CD14-positive monocyte (primary cell): ENCODE data around the gene GPX3. TPM values are rescaled to one million over a fixed set of nuclear protein-coding genes. Genes with fewer than 3 reads are reported as not detected.

ENCODE experiments used
- DNase-seq, 3 donors: peaks; one replicate each; pipeline ENCODE4 v3.0.0-alpha.2; 2011 to 2022
- H2AFZ ChIP-seq: 2 replicates; pipeline ENCODE4 v1.6.0; 2012; ENCODE audit warnings: mild to moderate bottlenecking, low read depth, low read length, inconsistent platforms; ENCODE audit not compliant: insufficient read depth, poor library complexity, severe bottlenecking
- H3K27ac ChIP-seq, 2 donors: 1 replicate in 1 of 2; 2 replicates in 1 of 2; pipeline ENCODE4 v1.5.1; 2012 to 2013; ENCODE audit warnings: low read length in 2 of 2, control low read depth in 1 of 2, inconsistent platforms in 1 of 2, low read depth in 1 of 2, mild to moderate bottlenecking in 1 of 2
- H3K27me3 ChIP-seq, 2 donors: one replicate each; pipeline versions ENCODE4 v1.6.0 to v1.6.1; 2011 to 2013; ENCODE audit warnings: low read length in 2 of 2; ENCODE audit not compliant: control insufficient read depth in 2 of 2, insufficient read depth in 2 of 2
- H3K36me3 ChIP-seq, 2 donors: replicated peaks in 1 of 2; 1 replicate in 1 of 2; 2 replicates in 1 of 2; pipeline versions ENCODE4 v1.5.1 to v1.6.1; 2012 to 2013; ENCODE audit warnings: low read length in 2 of 2, control low read depth in 1 of 2, inconsistent platforms in 1 of 2, mild to moderate bottlenecking in 1 of 2; ENCODE audit not compliant: insufficient read depth in 2 of 2, control insufficient read depth in 1 of 2
- H3K4me1 ChIP-seq, 2 donors: 1 replicate in 1 of 2; 2 replicates in 1 of 2; pipeline versions ENCODE4 v1.5.1 to v1.6.1; 2012 to 2013; ENCODE audit warnings: low read length in 2 of 2, control low read depth in 1 of 2, inconsistent platforms in 1 of 2, mild to moderate bottlenecking in 1 of 2, moderate library complexity in 1 of 2; ENCODE audit not compliant: insufficient read depth in 2 of 2, control insufficient read depth in 1 of 2
- H3K4me2 ChIP-seq: replicated peaks from 2 replicates; pipeline ENCODE3; 2012; ENCODE audit warnings: low read length, moderate library complexity, mild to moderate bottlenecking; ENCODE audit not compliant: poor library complexity, severe bottlenecking; ENCODE audit errors: extremely low read depth
- H3K4me3 ChIP-seq, 3 experiments: fragments of 200-600 bp in 1 of 3; sonication (generic) in 1 of 3; replicated peaks in 1 of 3; 1 replicate in 2 of 3; 2 replicates in 1 of 3; pipeline ENCODE4 v1.5.1; 2011 to 2013; ENCODE audit warnings: low read length in 3 of 3, mild to moderate bottlenecking in 3 of 3, control low read depth in 2 of 3, low read depth in 2 of 3, inconsistent platforms in 1 of 3, moderate library complexity in 1 of 3
- H3K79me2 ChIP-seq: 2 replicates; pipeline ENCODE4 v1.6.0; 2012; ENCODE audit warnings: mild to moderate bottlenecking, control low read depth, inconsistent platforms, low read length, moderate library complexity; ENCODE audit not compliant: insufficient read depth
- H3K9ac ChIP-seq: 2 replicates; pipeline ENCODE4 v1.6.0; 2017; ENCODE audit warnings: low read length, mild to moderate bottlenecking; ENCODE audit not compliant: insufficient read depth, poor library complexity, severe bottlenecking
- H3K9me3 ChIP-seq, 2 donors: replicated peaks in 1 of 2; 1 replicate in 1 of 2; 2 replicates in 1 of 2; pipeline versions ENCODE4 v1.5.1 to v1.6.1; 2012 to 2013; ENCODE audit warnings: low read length in 2 of 2, control low read depth in 1 of 2; ENCODE audit not compliant: control insufficient read depth in 1 of 2, insufficient read depth in 1 of 2
- H4K20me1 ChIP-seq: 2 replicates; pipeline ENCODE4 v1.6.0; 2012; ENCODE audit warnings: mild to moderate bottlenecking, low read length, control low read depth, moderate library complexity; ENCODE audit not compliant: insufficient read depth
- H3K27ac Mint-ChIP-seq, 7 donors: one replicate each; pipeline ENCODE4 v1.8.0; 2020; ENCODE audit warnings: mild to moderate bottlenecking in 7 of 7, mixed read lengths in 7 of 7, moderate library complexity in 6 of 7, inconsistent platforms in 2 of 7
- H3K27me3 Mint-ChIP-seq, 3 donors: one replicate each; pipeline ENCODE4 v1.8.0; 2021 to 2022; ENCODE audit warnings: low read depth in 3 of 3, mild to moderate bottlenecking in 3 of 3, mixed read lengths in 3 of 3, moderate library complexity in 3 of 3, inconsistent platforms in 1 of 3
- H3K36me3 Mint-ChIP-seq, 2 donors: one replicate each; pipeline ENCODE4 v1.8.0; 2020; ENCODE audit warnings: mixed read lengths in 2 of 2, inconsistent platforms in 1 of 2, mild to moderate bottlenecking in 1 of 2
- H3K4me1 Mint-ChIP-seq: one replicate; pipeline ENCODE4 v1.8.0; 2020; ENCODE audit warnings: mild to moderate bottlenecking, mixed read lengths
- H3K4me3 Mint-ChIP-seq, 2 donors: one replicate each; pipeline ENCODE4 v1.8.0; 2020; ENCODE audit warnings: mild to moderate bottlenecking in 2 of 2, mixed read lengths in 2 of 2, moderate library complexity in 1 of 2
- H3K9me3 Mint-ChIP-seq, 7 donors: one replicate each; pipeline ENCODE4 v1.8.0; 2020 to 2022; ENCODE audit warnings: mixed read lengths in 7 of 7, mild to moderate bottlenecking in 6 of 7, moderate library complexity in 6 of 7, inconsistent platforms in 2 of 7
- WGBS: methylation state at CpG from one replicate; pipeline ENCODE4 v1.1.5; 2013; ENCODE audit warnings: missing lambda C conversion rate; ENCODE audit not compliant: insufficient coverage; 5-methylcytosine and 5-hydroxymethylcytosine counted together
- intact Hi-C, 2 donors: fragments of 100-400 bp; cut with micrococcal nuclease; formaldehyde crosslinking; loops; one replicate each; pipeline versions ENCODE4 v1.15.0 to v1.15.1; 2023
- polyA plus RNA-seq, 3 donors: library from polyadenylated mRNA; depleted of rRNA in 1 of 3; unstranded in 2 of 3; stranded (reverse) in 1 of 3; fragments of 300-500 nt in 2 of 3; fragments of >200 nt in 1 of 3; fragmentation: Illumina TruSeq in 2 of 3; gene quantifications; 1 replicate in 2 of 3; 2 replicates in 1 of 3; pipeline ENCODE4 v1.2.3, GENCODE V29; 2012 to 2021
- TF ChIP-seq, protein P1 (sequence below): fragments of 200-600 bp; IDR thresholded peaks from one replicate; pipeline ENCODE4 v1.8.0; 2022; ENCODE audit warnings: antibody characterized with exemption, mild to moderate bottlenecking

Gene GPX3
- polyA plus RNA-seq, 3 donors, result 3.5 to 12.7 (median 3.8) TPM

- H3K4me3 Mint-ChIP-seq, result no peak overlapping the region
Measured at GRCh38 chr5:151066920-151067319, 46.5 kb downstream of the GPX3 start.

DNA sequence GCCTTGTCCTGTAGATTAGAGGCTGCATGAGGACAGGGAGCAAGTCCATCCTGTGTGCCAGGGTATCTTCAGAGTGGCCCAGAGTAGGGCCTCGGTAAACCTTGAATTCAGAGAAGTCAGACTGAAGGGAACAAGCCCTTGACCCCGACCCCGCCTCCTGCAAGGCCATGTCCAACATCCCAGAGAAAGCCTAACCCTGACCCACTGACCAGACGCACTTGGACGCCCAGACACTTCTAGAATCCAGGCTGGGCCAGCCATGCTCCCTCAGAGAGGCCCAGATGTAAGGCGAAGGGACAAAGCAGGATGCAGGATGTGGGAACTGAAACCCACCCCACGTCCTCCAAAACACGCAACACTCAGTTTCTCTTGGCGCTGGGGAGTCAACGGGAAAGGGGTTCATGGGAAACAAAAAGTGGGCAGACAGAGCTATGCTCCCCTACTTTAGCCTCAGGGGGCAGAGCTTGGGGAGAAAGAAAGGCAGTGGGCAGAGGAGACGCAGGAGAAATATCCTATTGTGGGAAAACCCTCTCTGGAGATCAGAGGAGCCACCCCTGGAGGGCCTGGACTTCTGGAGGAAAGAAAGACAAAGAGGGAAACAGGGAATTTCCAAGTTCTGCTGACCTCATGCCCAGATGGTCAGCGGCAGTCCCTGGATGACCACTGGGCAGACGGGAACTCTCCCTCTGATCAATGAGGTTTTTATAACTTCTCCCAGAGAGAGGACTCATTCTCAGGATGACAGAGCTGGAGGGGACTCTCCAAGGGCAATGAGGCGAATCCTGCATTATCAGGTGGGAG lies 47.4 kb downstream of the GPX3 start:
- no peak overlapping the region for H3K9ac ChIP-seq
- intact Hi-C loops, result no loop called here
- DNase-seq, result peak in 1 of 3 donors; percentile 71
- Mint-ChIP-seq H3K9me3 (no peaks in the 10 kb centered on the region), H3K4me3 (no peak overlapping the region), H3K4me1 (peaks cover 86% of the 10 kb centered on the region), H3K36me3 (peaks cover 62 to 74% of the 10 kb centered on the region in 2 donors), H3K27ac (peak overlapping the region in 4 of 7 donors; percentile 23 to 70 (median 64)), H3K27me3 (no peaks in the 10 kb centered on the region)
- H3K4me1 ChIP-seq, result peaks cover 61 to 72% of the 10 kb centered on the region in 2 donors
- no peak overlapping the region for H2AFZ ChIP-seq
- no peak overlapping the region for H3K4me3 ChIP-seq
- TF ChIP-seq, protein P1, sequence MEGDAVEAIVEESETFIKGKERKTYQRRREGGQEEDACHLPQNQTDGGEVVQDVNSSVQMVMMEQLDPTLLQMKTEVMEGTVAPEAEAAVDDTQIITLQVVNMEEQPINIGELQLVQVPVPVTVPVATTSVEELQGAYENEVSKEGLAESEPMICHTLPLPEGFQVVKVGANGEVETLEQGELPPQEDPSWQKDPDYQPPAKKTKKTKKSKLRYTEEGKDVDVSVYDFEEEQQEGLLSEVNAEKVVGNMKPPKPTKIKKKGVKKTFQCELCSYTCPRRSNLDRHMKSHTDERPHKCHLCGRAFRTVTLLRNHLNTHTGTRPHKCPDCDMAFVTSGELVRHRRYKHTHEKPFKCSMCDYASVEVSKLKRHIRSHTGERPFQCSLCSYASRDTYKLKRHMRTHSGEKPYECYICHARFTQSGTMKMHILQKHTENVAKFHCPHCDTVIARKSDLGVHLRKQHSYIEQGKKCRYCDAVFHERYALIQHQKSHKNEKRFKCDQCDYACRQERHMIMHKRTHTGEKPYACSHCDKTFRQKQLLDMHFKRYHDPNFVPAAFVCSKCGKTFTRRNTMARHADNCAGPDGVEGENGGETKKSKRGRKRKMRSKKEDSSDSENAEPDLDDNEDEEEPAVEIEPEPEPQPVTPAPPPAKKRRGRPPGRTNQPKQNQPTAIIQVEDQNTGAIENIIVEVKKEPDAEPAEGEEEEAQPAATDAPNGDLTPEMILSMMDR, result no peak
- H3K9me3 ChIP-seq, result no peaks in the 10 kb centered on the region
- H4K20me1 ChIP-seq, result peaks cover 100% of the 10 kb centered on the region
- H3K4me2 ChIP-seq, result no peak overlapping the region
- peak overlapping the region in 1 of 2 donors; percentile 3 for H3K27ac ChIP-seq
- WGBS, result 78% methylated on average over 6 of the region's 14 CpGs
- H3K27me3 ChIP-seq, result no peaks in the 10 kb centered on the region
- H3K79me2 ChIP-seq, result peaks cover 100% of the 10 kb centered on the region
- H3K36me3 ChIP-seq, result peaks cover 23 to 74% of the 10 kb centered on the region in 2 donors

More at GRCh38 chr5:151066920-151067319, 46.5 kb downstream of the GPX3 start:
- Mint-ChIP-seq H3K9me3 (no peaks in the 10 kb centered on the region), H3K27me3 (no peaks in the 10 kb centered on the region), H3K36me3 (peaks cover 66 to 75% of the 10 kb centered on the region in 2 donors), H3K27ac (peak overlapping the region in 3 of 7 donors; percentile 51 to 83 (median 69)), H3K4me1 (peaks cover 90% of the 10 kb centered on the region)
- H4K20me1 ChIP-seq, result peaks cover 99% of the 10 kb centered on the region
- DNase-seq, result no peak
- TF ChIP-seq, protein P1, result no peak
- peaks cover 31 to 76% of the 10 kb centered on the region in 2 donors for H3K36me3 ChIP-seq
- no peak overlapping the region for H3K4me3 ChIP-seq
- intact Hi-C loops, result no loop called here
- H3K27me3 ChIP-seq, result no peaks in the 10 kb centered on the region
- no peak overlapping the region for H2AFZ ChIP-seq
- H3K9me3 ChIP-seq, result no peaks in the 10 kb centered on the region
- H3K4me1 ChIP-seq, result peaks cover 70 to 81% of the 10 kb centered on the region in 2 donors
- WGBS, result 95% methylated on average over 4 of the region's 6 CpGs
- H3K27ac ChIP-seq, result no peak overlapping the region
- no peak overlapping the region for H3K4me2 ChIP-seq
- no peak overlapping the region for H3K9ac ChIP-seq
- peaks cover 100% of the 10 kb centered on the region for H3K79me2 ChIP-seq
